HG02678 (cell line): ENCODE data around the gene NNAT.
"Not testable (repeated sequence)": the region's sequence is repeated elsewhere in the genome, so short reads cannot be mapped to it uniquely, and the experiment has no call there.

ENCODE experiments used
- ATAC-seq: cut with Tn5 transposase; IDR thresholded peaks from one replicate; pipeline ENCODE4 v1.9.1; 2021; ENCODE audit warnings: mild to moderate bottlenecking, moderate library complexity; ENCODE audit not compliant: unreplicated experiment

NNAT gene

DNA sequence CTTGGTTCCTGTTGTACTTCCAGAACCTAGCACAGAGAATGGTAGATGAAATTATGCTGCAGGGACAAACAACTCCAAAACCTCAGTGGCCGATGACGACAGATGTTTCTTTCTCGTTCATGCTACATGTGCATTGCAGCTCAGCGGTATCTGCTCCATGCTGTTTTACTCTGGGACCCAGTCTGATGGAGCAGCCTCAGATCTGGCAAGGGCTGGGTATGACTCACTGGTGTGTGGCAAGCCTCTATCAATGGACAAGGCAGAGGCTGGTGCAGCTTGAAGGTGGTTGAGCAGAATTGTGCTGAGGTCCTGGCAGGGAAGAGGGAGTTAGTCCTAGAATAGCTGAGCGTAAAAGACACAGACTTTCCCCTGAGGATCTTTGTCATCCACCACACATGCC lies 17.0 kb downstream of the NNAT start:
- ATAC-seq = no peak

DNA sequence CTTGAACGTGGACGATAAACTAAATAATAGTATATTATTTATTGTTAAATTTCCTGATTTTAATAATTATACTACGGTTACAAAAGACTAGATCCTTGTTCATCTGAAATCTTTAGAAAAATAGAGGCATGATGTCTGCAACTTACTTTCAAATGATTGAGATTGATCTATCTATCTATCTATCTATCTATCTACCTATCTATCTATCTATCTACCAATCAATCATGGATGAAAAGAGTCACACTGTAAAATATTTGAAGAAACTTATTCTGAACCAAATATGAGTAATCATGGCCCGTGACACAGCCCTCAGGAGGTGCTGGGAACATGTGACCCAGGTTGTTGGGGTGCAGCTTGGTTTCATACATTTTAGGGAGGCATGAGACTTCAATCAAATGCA lies 18.4 kb downstream of the NNAT start:
- no peak for ATAC-seq

DNA sequence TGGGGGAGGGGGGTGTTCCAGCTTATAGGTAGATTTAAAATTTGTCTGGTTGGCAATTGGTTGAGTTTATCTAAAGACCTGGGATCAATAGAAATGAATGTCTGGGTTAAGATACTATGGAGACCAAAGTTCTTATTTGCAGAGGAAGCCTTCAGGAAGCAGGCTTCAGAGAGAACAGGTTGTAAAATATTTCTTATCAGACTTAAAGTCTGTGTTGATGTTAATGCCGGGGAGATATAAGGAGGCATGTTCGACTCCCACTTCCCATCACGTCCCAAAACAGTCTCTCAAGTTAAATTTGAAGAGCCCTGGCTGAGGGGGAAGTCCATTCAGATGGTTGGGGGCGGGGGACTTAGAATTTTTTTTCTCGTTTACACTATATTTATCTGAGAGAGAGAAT lies 19.0 kb downstream of the NNAT start:
- no peak for ATAC-seq

DNA sequence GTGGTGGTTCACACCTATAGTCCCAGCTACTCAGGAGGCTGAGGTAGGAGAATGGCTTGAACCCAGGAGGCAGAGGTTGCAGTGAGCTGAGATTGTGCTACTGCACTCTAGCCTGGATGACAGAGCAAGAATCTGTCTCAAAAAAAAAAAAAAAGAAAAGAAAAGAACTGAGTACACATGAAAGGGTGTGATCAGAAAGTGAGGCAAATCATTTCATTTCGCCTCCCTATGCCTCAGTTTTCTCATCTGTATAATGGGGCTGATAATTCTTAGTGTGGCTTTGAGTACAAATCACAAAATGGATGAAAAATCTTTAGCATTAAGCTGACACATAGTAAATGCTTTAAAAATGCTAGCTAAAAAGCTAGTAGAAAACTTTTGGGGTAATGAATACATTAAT lies 19.8 kb downstream of the NNAT start:
- ATAC-seq = not testable (repeated sequence)

DNA sequence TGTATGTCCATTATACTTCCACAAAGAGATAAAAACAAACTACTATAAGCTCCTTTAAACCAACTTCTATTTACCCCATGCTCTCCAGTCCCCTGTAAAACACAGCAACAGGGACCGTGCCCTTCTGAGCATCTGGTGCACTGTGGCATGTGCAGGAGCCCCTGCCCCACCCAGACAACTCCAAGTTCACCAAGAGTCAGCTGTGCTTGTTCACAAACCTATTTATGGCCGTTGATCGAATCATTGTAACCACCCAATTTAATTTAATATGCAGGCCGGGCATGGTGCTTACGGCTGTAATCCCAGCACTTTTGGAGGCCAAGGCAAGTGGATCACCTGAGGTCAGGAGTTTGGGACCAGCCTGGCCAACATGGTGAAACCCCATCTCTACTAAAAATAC lies 20.3 kb downstream of the NNAT start:
- no peak for ATAC-seq

DNA sequence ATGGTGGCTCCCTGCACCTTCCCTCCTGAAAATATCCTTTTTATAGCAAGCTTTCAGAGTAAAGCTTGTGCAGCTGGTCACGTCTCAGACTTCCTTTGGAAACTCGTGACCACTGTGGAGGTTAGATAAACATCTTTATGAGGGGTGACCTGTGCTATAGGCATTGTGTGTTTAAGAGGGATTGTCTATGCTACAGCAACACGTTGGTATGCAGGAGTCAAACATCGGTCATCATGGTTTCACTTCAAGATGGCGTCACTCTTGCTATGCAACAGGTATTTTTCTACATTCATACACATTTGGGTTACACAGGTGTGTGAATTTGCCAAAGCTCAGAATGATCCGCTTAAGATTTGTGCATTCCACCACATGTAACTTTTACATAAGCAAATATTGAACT lies 21.2 kb downstream of the NNAT start:
- ATAC-seq = no peak

DNA sequence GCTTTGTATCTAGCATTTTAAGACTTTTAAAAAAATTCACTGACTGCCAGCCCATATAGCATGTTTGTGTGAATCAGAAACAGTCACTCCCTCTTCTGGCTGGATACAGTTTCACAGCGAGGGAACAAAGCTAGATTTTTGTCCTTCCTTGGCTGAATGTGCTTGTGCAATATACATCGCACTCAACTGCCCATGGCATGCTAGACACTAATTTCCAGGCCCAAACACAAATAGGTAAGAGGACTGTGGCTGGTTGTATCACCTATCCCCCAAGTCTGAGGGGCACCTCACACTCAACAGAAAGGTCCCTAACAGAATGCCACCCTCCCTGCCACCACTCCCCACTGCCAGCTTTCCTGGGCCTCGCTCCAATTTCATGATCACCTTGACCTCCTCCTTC lies 22.8 kb downstream of the NNAT start:
- no peak for ATAC-seq

DNA sequence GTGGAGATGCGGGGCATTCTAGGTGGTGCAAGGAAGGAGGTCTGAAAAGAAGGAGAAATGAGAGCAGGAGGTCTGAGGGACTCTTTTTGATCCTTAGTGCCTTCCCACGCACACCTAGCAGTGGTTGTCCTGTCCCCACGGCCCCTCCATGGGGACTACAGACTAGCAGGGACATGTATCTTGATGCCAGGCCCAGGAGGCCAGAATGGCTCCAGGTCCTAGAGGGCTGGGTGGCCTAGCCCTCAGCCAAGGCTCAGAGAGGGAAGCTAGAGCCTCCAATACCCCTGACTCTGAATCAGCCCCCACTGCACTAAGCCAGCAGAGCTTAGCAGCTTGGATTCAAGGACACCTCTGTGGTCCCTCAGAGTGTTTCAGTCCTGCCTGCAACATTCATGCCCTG lies 23.3 kb downstream of the NNAT start:
- no peak for ATAC-seq

DNA sequence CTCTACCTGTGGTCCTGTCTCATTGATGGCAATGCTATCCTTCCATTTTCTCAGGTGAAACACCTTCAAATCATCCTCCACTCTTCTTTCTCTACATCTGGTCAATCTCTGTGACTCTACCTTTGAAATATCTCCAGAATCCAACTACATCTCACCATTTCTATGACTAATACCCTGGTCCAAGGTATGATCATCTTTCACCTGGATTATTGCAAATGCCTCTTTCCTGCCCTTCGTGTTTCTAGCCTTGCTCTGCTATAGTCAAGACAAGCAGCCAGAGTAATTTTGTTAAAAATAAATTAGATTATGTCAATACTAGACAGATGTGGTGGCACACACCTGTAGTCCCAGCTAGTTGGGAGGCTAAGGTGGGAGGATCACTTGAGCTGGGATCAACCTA lies 24.5 kb downstream of the NNAT start:
- ATAC-seq = no peak

DNA sequence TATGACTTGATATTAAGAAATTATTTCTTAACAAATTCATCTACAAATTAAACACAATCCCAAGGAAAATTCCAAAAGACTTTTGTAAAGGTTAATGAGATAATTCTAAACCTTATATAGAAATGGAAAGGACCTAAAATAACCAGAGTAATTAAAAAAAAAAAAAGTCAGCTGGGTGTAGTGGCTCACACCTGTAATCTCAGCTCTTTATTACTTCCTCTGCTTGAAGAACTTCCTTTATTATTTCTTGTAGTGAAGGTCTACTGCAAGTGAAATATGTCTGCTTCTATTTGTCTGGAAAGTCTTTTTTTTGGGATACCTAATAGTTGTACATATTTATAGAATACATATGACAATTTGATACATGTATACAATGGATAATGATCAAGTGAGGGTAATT lies 26.9 kb downstream of the NNAT start:
- ATAC-seq = no peak

DNA sequence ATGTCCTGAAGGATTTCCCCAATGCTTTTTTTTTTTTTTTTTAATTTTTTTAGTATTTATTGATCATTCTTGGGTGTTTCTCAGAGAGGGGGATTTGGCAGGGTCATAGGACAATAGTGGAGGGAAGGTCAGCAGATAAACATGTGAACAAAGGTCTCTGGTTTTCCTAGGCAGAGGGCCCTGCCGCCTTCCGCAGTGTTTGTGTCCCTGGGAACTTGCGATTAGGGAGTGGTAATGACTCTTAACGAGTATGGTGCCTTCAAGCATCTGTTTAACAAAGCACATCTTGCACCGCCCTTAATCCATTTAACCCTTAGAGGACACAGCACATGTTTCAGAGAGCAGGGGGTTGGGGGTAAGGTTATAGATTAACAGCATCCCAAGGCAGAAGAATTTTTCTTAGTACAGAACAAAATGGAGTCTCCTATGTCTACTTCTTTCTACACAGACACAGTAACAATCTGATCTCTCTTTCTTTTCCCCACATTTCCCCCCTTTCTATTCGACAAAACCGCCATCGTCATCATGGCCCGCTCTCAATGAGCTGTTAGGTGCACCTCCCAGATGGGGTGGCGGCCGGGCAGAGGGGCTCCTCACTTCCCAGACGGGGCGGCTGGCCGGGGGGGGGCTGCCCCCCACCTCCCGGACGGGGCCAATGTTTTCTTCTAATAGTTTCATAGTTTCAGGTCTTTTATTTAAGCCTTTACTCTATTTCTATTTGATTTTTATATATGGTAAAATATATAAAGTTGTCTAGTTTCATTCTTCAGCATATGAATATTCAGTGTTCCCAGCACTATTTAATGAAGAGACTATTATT lies 29.3 kb downstream of the NNAT start:
- not testable (repeated sequence) for ATAC-seq

DNA sequence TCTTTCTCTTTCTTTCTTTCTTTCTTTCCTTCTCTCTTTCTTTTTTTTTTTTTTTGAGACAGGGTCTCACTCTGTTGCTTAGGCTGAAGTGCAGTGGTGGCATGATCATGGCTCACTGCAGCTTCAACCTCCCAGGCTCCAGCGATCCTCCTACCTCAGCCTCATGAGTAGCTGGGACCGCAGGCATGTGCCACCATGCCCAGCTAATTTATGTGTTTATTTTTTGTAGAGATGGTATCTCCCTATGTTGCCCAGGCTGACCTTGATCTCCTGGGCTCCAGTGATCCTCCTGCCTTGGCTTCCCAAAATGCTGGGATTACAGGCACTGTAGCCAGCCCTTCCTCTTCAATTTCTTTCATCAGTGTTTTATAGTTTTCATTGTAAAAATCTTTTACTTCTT lies 30.6 kb downstream of the NNAT start:
- ATAC-seq = not testable (repeated sequence)

DNA sequence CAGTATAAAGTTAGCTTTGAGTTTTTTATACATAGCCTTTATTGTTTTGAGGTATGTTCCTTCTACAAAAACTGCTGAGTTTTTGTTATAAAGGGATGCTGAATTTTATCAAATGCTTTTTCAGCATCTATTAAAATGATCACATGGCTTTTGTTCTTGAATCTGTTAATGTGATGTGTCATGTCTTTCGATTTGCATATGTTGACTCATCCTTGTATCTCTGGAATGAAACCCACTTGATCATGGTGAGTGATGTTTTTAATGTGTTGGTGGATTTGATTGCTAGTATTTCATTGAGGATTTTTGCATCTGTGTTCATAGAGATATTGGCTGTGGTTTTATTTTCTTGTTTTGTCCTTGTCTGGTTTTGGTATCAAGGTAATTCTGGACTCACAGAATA lies 31.4 kb downstream of the NNAT start:
- ATAC-seq = no peak

DNA sequence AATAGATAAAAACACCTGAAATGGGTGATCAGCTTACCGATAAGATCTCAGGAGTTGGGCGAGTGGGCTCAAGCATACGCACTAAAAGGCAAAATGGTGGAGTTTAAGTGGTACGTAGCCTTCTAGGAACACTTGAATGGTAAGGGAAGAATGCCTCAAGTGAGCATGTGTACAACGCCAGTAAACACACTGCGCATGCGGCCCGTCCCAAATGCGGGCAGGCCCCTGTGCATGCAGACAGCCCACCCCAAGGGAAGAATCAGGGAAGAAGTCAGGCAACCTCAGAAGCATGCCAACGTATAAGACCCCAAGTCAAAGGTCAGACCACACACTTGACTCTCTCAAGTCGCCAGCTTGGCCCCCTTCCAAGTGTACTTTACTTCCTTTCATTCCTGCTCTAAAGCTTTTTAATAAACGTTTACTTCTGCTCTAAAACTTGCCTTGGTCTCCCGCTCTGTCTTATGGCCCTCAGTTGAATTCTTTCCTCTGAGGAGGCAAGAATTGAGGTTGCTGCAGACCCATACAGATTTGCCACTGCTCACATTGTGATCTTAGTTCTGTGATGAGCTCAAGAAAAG lies 33.8 kb downstream of the NNAT start:
- ATAC-seq = not testable (repeated sequence)

DNA sequence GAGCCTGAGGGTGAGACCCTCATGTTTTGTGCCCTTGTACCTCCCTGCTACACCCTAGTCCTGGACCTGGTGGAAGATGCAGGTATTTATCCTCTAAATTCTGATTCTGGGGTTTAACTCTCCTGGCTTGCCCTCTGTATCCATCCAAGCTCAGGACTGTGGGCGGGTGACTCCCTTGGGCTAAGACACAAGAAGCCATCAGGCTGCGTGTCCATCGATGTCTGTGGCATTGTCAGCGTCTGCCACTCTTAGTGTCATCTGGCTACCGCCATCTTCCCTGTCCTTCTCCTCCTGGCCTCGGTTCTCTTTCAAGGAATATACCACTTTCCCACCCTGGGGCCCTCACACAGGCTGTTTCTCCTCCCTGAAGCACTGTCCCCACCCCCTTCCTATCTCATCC lies 35.5 kb downstream of the NNAT start:
- no peak for ATAC-seq

DNA sequence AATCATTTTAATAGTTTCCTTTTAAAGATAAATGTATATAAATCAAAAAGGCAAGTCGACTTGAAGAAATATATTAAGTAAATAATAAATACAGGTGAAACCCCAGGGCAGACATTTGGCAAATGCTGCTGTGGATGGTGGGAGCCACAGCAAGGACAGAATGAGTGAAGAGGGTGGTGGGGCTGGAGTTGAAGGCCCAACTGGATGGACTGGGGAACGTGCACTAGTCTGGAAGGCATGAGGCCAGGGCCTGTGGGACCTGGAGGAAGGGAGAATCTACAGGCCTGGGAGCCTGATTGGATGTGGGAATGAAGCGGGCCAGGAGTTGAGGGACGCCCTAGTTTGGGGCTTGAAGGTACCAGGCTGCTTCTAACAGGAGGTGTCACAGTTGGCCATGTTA lies 37.3 kb downstream of the NNAT start:
- no peak for ATAC-seq

DNA sequence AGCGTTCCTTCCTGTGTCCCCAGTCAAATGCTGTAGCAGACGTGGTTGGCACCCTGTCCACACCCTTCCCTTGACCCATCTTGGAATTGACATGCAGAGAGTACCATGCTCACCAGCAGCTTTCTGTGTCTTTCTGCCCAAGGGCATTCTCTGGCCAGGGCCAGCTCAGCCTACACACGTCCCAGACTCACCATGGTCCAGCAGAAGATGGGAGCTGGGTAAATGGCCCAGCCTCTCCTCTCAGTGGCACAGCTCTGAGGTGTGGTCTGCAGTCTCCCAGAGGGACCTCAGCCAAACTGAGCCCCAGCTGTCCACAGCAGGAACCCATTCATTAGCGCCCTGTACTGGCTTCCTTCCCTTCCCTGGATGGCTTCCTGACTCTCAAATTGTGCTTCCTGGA lies 37.7 kb downstream of the NNAT start:
- no peak for ATAC-seq

DNA sequence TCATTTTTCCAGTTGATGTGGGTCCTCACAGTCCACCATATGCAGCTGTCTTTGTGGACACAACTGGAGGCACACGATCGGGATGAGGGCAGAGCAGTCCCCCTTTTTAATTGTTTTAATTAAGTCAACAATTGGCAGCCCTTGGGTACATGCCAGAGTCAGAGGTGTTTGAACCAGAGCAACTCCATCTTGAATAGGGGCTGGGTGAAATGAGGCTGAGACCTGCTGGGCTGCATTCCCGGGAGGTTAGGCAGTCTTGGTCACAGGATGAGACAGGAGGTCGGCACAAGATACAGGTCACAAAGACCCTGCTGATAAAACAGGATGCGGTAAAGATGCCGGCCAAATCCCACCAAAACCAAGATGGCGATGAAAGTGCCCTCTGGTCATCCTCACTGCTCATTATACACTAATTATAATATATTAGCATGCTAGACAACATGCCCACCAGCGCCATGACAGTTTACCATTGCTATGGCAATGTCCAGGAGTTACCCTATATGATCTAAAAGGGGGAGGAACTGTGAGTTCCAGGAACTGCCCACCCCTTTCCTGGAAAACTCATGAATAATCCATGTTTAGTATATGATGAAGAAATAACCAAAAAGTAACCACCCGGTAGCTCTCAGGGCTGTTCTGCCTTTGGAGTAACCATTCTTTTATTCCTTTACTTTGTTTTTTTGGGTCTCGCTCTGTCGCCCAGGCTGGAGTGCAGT lies 38.4 kb downstream of the NNAT start:
- ATAC-seq = no peak

DNA sequence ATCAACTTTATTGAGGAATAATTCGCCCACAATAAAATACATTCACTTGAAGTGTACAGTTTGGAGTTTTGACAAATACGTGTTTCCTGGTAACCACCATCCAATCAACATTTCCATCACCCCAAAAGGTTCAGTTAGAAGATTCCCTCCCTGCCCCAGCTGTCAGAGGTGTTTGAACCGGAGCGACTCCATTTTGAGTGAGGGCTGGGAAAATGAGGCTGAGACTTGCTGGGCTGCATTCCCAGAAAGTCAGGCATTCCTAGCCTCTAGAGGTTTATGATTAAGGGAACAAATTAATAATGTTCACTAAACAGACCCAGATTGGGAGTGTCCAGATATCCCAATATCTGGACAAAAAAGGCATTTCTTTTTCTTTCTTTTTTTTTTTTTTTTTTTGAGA lies 39.6 kb downstream of the NNAT start:
- ATAC-seq = no peak

DNA sequence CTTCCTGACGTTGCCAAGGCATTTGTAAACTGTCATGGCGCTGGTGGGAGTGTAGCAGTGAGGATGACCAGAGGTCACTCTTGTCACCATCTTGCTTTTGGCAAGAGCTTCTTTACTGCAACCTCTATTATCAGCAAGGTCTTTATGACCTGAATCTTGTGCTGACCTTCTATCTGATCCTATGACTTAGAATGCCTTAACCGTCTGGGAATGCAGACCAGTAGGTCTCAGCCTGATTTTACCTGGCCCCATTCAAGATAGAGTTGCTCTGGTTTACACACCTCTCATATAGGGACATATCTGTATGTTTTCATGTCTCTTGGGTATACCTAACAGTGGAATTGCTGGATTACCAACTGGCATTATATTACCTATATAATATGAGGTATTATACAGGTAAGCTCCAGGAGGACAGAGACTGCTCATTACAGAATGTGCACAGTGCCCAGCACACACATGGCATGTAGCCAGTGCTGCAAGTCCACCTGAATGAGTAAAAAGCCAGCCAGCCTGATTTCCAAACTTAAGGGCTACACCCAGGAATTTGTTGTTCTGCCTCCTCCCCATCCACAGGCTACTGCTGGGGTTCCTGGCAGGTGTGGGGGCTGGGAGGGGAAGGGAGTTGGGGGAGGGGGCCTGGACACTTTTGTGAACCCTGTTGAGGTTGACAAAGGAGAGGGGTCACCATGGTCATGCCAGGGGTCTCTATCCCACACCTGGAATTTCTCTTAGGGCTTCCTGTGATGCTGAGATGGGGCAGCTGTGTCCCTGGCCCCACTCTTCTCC lies 41.8 kb downstream of the NNAT start:
- ATAC-seq = no peak

DNA sequence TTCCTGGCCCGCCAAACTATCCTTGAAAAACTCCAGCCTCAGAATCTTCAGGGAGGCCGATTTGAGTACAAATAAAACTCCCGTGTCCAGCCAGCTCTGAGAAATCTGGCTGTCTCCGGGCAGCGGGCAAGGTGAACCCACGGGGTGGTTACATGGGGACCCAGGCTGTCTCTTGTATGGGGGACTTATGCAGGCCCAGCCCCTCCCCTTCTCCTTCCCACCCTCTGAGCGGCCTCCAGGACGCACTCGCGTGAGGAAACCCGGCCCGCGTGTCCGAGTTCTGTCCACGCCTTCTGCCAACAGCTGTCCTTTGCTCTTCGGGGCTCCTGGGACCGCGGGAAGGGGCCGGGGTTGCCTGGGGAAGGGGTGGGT lies 43.0 kb downstream of the NNAT start:
- no peak for ATAC-seq
